Osteoblast (primary cell): ENCODE data around the gene CES3. TPM values are rescaled to one million over a fixed set of nuclear protein-coding genes. Genes with fewer than 3 reads are reported as not detected.

ENCODE experiments used
- DNase-seq: peaks from one replicate; pipeline ENCODE4 v3.0.0; 2011; ENCODE audit warnings: low spot score, mixed read lengths; ENCODE audit not compliant: insufficient read length; ENCODE audit errors: missing footprints
- H2AFZ ChIP-seq: 2 replicates; pipeline ENCODE4 v1.6.0; 2011; ENCODE audit warnings: mild to moderate bottlenecking, low read length
- H3K27ac ChIP-seq: 2 replicates; pipeline ENCODE4 v1.5.1; 2011; ENCODE audit warnings: mild to moderate bottlenecking, low read depth, low read length, moderate library complexity
- H3K27me3 ChIP-seq: 2 replicates; pipeline ENCODE4 v1.6.0; 2012; ENCODE audit warnings: mild to moderate bottlenecking, control low read depth, inconsistent platforms, low read length, moderate library complexity; ENCODE audit not compliant: insufficient read depth
- H3K36me3 ChIP-seq: 2 replicates; pipeline ENCODE4 v1.5.1; 2011; ENCODE audit warnings: mild to moderate bottlenecking, low read length, control low read depth, moderate library complexity; ENCODE audit not compliant: insufficient read depth
- H3K4me1 ChIP-seq: 2 replicates; pipeline ENCODE4 v1.5.1; 2011; ENCODE audit warnings: mild to moderate bottlenecking, low read length, control low read depth, moderate library complexity; ENCODE audit not compliant: insufficient read depth
- H3K4me2 ChIP-seq: 2 replicates; pipeline ENCODE4 v1.6.0; 2011; ENCODE audit warnings: mild to moderate bottlenecking, low read length; ENCODE audit not compliant: insufficient read depth
- H3K4me3 ChIP-seq: fragments of 200-600 bp; sonication (generic); 3 replicates; pipeline ENCODE4 v1.5.1; 2012; ENCODE audit warnings: mild to moderate bottlenecking, low read length, inconsistent platforms; ENCODE audit not compliant: insufficient read depth
- H3K79me2 ChIP-seq: 2 replicates; pipeline ENCODE4 v1.6.0; 2012; ENCODE audit warnings: mild to moderate bottlenecking, low read length, control low read depth, inconsistent platforms; ENCODE audit not compliant: insufficient read depth
- H3K9me3 ChIP-seq: 2 replicates; pipeline ENCODE4 v1.5.1; 2011; ENCODE audit warnings: low read depth, low read length, control low read depth
- H4K20me1 ChIP-seq: 2 replicates; pipeline ENCODE4 v1.6.0; 2012; ENCODE audit warnings: mild to moderate bottlenecking, low read length, control low read depth; ENCODE audit not compliant: insufficient read depth
- CTCF ChIP-seq: IDR thresholded peaks from 2 replicates; pipeline ENCODE4 v1.5.1; 2011; ENCODE audit warnings: mild to moderate bottlenecking, low read depth, low read length, moderate library complexity; ENCODE audit errors: extremely low read depth
- total RNA-seq: library from RNA; depleted of rRNA; stranded (reverse); fragments of >200 nt; gene quantifications from 2 replicates; pipeline ENCODE4 v1.2.3, GENCODE V29; 2012

Gene CES3
- total RNA-seq, 1 donor, result not detected

GRCh38 chr16:66964049-66964448, 3.0 kb downstream of the CES3 start:
- no peak overlapping the region for H2AFZ ChIP-seq
- H3K27ac ChIP-seq, result no peak overlapping the region
- H3K36me3 ChIP-seq, result no peaks in the 10 kb centered on the region
- H3K79me2 ChIP-seq, result no peaks in the 10 kb centered on the region
- TF ChIP-seq CTCF, result no peak
- no peak overlapping the region for H3K4me3 ChIP-seq
- no peak for DNase-seq
- H4K20me1 ChIP-seq, result no peaks in the 10 kb centered on the region
- H3K4me2 ChIP-seq, result no peak overlapping the region
- H3K4me1 ChIP-seq, result peaks cover 4% of the 10 kb centered on the region
- H3K9me3 ChIP-seq, result no peaks in the 10 kb centered on the region
- H3K27me3 ChIP-seq, result peaks cover 9% of the 10 kb centered on the region

GRCh38 chr16:66968847-66969246, 7.8 kb downstream of the CES3 start:
- no peak overlapping the region for H3K4me3 ChIP-seq
- no peaks in the 10 kb centered on the region for H3K4me1 ChIP-seq
- H3K79me2 ChIP-seq, result no peaks in the 10 kb centered on the region
- no peak for DNase-seq
- H4K20me1 ChIP-seq, result no peaks in the 10 kb centered on the region
- TF ChIP-seq CTCF, result no peak
- no peaks in the 10 kb centered on the region for H3K36me3 ChIP-seq
- no peaks in the 10 kb centered on the region for H3K9me3 ChIP-seq
- H3K27ac ChIP-seq, result no peak overlapping the region
- no peak overlapping the region for H3K4me2 ChIP-seq
- no peak overlapping the region for H2AFZ ChIP-seq
- peaks cover 14% of the 10 kb centered on the region for H3K27me3 ChIP-seq

- Histone ChIP-seq H3K79me2 (no peaks in the 10 kb centered on the region), H3K4me2 (no peak overlapping the region), H3K9me3 (no peaks in the 10 kb centered on the region), H3K4me1 (no peaks in the 10 kb centered on the region), H3K4me3 (no peak overlapping the region), H3K27ac (no peak overlapping the region), H3K36me3 (no peaks in the 10 kb centered on the region), H3K27me3 (peaks cover 8% of the 10 kb centered on the region), H4K20me1 (no peaks in the 10 kb centered on the region), H2AFZ (no peak overlapping the region)
- no peak for TF ChIP-seq CTCF
- peak; percentile 86 for DNase-seq
These were observed 10.0 kb downstream of the CES3 start for GRCh38 chr16:66970775-66971720.

- H3K4me3 ChIP-seq, result no peak overlapping the region
- DNase-seq, result no peak
- H3K4me1 ChIP-seq, result no peaks in the 10 kb centered on the region
- no peaks in the 10 kb centered on the region for H3K9me3 ChIP-seq
- no peaks in the 10 kb centered on the region for H3K36me3 ChIP-seq
- H2AFZ ChIP-seq, result no peak overlapping the region
- no peak for TF ChIP-seq CTCF
- H3K79me2 ChIP-seq, result no peaks in the 10 kb centered on the region
- peaks cover 8% of the 10 kb centered on the region for H3K27me3 ChIP-seq
- no peak overlapping the region for H3K4me2 ChIP-seq
- H3K27ac ChIP-seq, result no peak overlapping the region
- no peaks in the 10 kb centered on the region for H4K20me1 ChIP-seq
These were observed 11.9 kb downstream of the CES3 start for GRCh38 chr16:66972983-66973382.
